Muscle layer of colon (tissue), 2 donors: ENCODE measurements around the gene CHST6.

Experiments
- H3K27ac ChIP-seq: one replicate; pipeline ENCODE4 v1.7.0; 2013; ENCODE audit warnings: low read depth, mild to moderate bottlenecking, low read length, moderate library complexity
- H3K27me3 ChIP-seq, 2 donors: one replicate each; pipeline ENCODE4 v1.7.0; 2013; ENCODE audit warnings: low read length in 2 of 2, mild to moderate bottlenecking in 2 of 2; ENCODE audit not compliant: insufficient read depth in 2 of 2, control insufficient read depth in 1 of 2
- H3K36me3 ChIP-seq: one replicate; pipeline ENCODE4 v1.7.0; 2013; ENCODE audit warnings: mild to moderate bottlenecking, low read length; ENCODE audit not compliant: insufficient read depth
- H3K4me1 ChIP-seq: one replicate; pipeline ENCODE4 v1.7.0; 2013; ENCODE audit warnings: mild to moderate bottlenecking, low read length; ENCODE audit not compliant: insufficient read depth
- H3K4me3 ChIP-seq, 2 donors: one replicate each; pipeline ENCODE4 v1.7.0; 2013; ENCODE audit warnings: low read length in 2 of 2, low read depth in 1 of 2, mild to moderate bottlenecking in 1 of 2, moderate library complexity in 1 of 2
- H3K9ac ChIP-seq: one replicate; pipeline ENCODE4 v1.7.0; 2013; ENCODE audit warnings: low read length
- H3K9me3 ChIP-seq: one replicate; pipeline ENCODE4 v1.7.0; 2013; ENCODE audit warnings: mild to moderate bottlenecking, low read length
- donor health status: abdominal sarcoma.
- donor health status: Adenocarcinoma of cecum.

The CHST6 gene

DNA sequence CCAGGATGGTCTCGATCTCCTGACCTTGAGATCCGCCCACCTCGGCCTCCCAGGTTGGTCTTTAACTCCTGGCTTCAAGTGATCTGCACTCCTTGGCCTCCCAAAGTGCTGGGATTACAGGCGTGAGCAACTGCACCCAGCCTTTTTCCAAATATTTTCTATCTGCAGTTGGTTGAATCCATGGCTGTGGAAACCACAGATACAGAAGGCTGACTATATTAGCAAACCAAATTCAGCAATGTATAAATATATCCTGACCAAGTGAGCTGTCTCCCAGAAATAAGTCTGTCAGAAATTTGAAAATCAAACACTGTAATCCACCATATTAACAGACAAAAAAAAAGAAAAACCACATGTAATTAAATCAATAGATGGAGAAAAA, 71.5 kb downstream of the CHST6 start:
- H3K9ac ChIP-seq: no peak overlapping the region
- no peaks in the 10 kb centered on the region for H3K9me3 ChIP-seq
- no peak overlapping the region for H3K4me3 ChIP-seq
- H3K27ac ChIP-seq: no peak overlapping the region
- no peaks in the 10 kb centered on the region for H3K4me1 ChIP-seq
- H3K27me3 ChIP-seq: no peaks in the 10 kb centered on the region
- H3K36me3 ChIP-seq: no peaks in the 10 kb centered on the region
